ENCODE results near the gene MCM9. TPM values are rescaled to one million over a fixed set of nuclear protein-coding genes. Genes with fewer than 3 reads are reported as not detected.

MCM9 gene
- total RNA-seq, 1 experiment from 2014 or later: 18.6 TPM

DNA sequence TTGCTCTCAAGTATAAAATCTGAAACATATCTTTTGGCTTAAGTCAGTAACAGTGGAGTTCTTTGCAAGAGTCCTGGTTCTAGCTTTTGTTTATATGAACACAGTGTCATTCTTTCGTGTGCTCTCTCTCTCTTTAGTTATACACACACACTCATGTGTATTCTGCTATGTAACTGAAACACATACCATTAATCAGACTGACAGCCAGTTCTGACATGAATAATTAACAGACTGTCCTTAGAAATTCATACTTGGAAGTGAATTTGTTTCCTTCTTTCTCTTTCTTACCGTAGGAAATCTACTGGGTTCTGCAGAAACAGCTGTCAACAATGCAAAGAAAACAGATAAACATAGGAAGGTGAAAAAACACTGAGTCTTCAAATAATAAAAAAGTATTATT lies 2.5 kb downstream of the MCM9 start:
- peaks cover 4% of the 10 kb centered on the region for H3K23me2 ChIP-seq (ENCODE audit: insufficient read length, low read depth, low read length, poor library complexity, severe bottlenecking)
- H3K4me3 Mint-ChIP-seq: no peak overlapping the region
- no peaks in the 10 kb centered on the region; the same call in 1 of the 2 replicates for H3K79me2 ChIP-seq (ENCODE audit: insufficient read depth, low read length)
- H2BK20ac ChIP-seq (ENCODE audit: low read depth, low read length, poor library complexity, severe bottlenecking): no peak overlapping the region
- no CpG with 5 or more reads among the region's 2 CpGs for whole genome bisulfite sequencing (ENCODE audit: extremely low coverage, insufficient read length, low lambda C conversion rate)
- H2BK12ac ChIP-seq (ENCODE audit: insufficient read length, low read depth, low read length): no peak overlapping the region
- no peaks in the 10 kb centered on the region for H3K79me1 ChIP-seq (ENCODE audit: insufficient read depth, low read depth, low read length, poor library complexity, severe bottlenecking)
- peaks cover 18 to 19% of the 10 kb centered on the region in 2 experiments for H3K4me1 Mint-ChIP-seq
- H3K56ac ChIP-seq (ENCODE audit: insufficient read length, low read depth, low read length): no peak overlapping the region
- no peak overlapping the region for H4K5ac ChIP-seq (ENCODE audit: insufficient read length, low read depth, low read length)
- no peak overlapping the region for H3K23ac ChIP-seq (ENCODE audit: insufficient read length, low read depth, low read length)
- DNase-seq: no peak
- H3K27ac ChIP-seq (ENCODE audit: insufficient read length, low read depth, low read length): no peak overlapping the region
- H2BK120ac ChIP-seq (ENCODE audit: low read depth, low read length, poor library complexity, severe bottlenecking): no peak overlapping the region
- no peak overlapping the region for H2BK5ac ChIP-seq (ENCODE audit: insufficient read length, low read length)
- no peak overlapping the region for H4K8ac ChIP-seq (replicated peaks; ENCODE audit: insufficient read length, low read depth, low read length)
- no peaks in the 10 kb centered on the region for H3K27me3 ChIP-seq (ENCODE audit: insufficient read depth, low read length)
- no peaks in the 10 kb centered on the region for H4K20me1 ChIP-seq (ENCODE audit: control insufficient read depth, insufficient read depth, insufficient read length)
- H3K14ac ChIP-seq (ENCODE audit: insufficient read depth, low read length): no peak overlapping the region
- H3K9me3 Mint-ChIP-seq: peaks cover 12 to 13% of the 10 kb centered on the region in 2 experiments
- no peak overlapping the region for H2AK5ac ChIP-seq (ENCODE audit: insufficient read length, low read length)
- H3K4me1 ChIP-seq (ENCODE audit: insufficient read depth, low read length): no peaks in the 10 kb centered on the region
- no peak overlapping the region for H4K91ac ChIP-seq (ENCODE audit: insufficient read length, low read depth, low read length)
- no peak overlapping the region for H3T11ph ChIP-seq (ENCODE audit: low read length)
- no peaks in the 10 kb centered on the region for H3K27me3 Mint-ChIP-seq (ENCODE audit: low read depth)
- no peaks in the 10 kb centered on the region for H3K9me3 ChIP-seq (ENCODE audit: control insufficient read depth, low read depth, low read length)
- H3K9ac ChIP-seq (ENCODE audit: extremely low read depth, insufficient read length, low read length): no peak overlapping the region
- H3K36me3 Mint-ChIP-seq (ENCODE audit: insufficient read depth in 1 of 3, low read depth in 3 of 3): peaks cover 29 to 51% (median 37%) of the 10 kb centered on the region in 3 experiments
- H2AFZ ChIP-seq (ENCODE audit: low read length): no peak overlapping the region
- H3K4ac ChIP-seq (ENCODE audit: low read depth, low read length): no peak overlapping the region
- TF ChIP-seq, protein P1, sequence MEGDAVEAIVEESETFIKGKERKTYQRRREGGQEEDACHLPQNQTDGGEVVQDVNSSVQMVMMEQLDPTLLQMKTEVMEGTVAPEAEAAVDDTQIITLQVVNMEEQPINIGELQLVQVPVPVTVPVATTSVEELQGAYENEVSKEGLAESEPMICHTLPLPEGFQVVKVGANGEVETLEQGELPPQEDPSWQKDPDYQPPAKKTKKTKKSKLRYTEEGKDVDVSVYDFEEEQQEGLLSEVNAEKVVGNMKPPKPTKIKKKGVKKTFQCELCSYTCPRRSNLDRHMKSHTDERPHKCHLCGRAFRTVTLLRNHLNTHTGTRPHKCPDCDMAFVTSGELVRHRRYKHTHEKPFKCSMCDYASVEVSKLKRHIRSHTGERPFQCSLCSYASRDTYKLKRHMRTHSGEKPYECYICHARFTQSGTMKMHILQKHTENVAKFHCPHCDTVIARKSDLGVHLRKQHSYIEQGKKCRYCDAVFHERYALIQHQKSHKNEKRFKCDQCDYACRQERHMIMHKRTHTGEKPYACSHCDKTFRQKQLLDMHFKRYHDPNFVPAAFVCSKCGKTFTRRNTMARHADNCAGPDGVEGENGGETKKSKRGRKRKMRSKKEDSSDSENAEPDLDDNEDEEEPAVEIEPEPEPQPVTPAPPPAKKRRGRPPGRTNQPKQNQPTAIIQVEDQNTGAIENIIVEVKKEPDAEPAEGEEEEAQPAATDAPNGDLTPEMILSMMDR (conservative IDR thresholded peaks at IDR 0.05): no peak
- H3K27ac Mint-ChIP-seq: no peak overlapping the region
- H3K18ac ChIP-seq (ENCODE audit: insufficient read length, low read depth, low read length): no peak overlapping the region
- H2BK15ac ChIP-seq (ENCODE audit: low read depth, low read length): no peak overlapping the region
- H3K4me2 ChIP-seq (ENCODE audit: insufficient read depth, insufficient read length, low read length): no peak overlapping the region

All from H9 (cell line).